Activated naive CD8-positive, alpha-beta T cell treated with anti-CD3 and anti-CD28 coated beads, Interleukin-2, amount 10 ng/mL, durations not matched to agents 7 days and 5 days (primary cell): Measurements from ENCODE around the gene RNU5B-1. TPM values are rescaled to one million over a fixed set of nuclear protein-coding genes. Genes with fewer than 3 reads are reported as not detected.
"Not testable (repeated sequence)": the region's sequence is repeated elsewhere in the genome, so short reads cannot be mapped to it uniquely, and the experiment has no call there.

Experiments used
- ATAC-seq: fragments of 150-1000 bp; cut with Tn5 transposase; one replicate; pipeline ENCODE4 v1.10.0; 2021; ENCODE audit warnings: low read depth, moderate library complexity
- POLR2A ChIA-PET: fragments of 350-600 bp; sonication (Branson Sonifier 250); formaldehyde crosslinking; loops from one replicate; lab custom pipeline; 2021; ENCODE audit warnings: antibody characterized with exemption; lab: Charles Lee
- DNase-seq: peaks from one replicate; pipeline ENCODE4 v3.0.0; 2021
- H3K27ac Mint-ChIP-seq: one replicate; pipeline ENCODE4 v1.8.0; 2022; ENCODE audit warnings: mild to moderate bottlenecking, mixed read lengths
- H3K27me3 Mint-ChIP-seq: one replicate; pipeline ENCODE4 v1.8.0; 2022; ENCODE audit warnings: mild to moderate bottlenecking, moderate library complexity, mixed read lengths
- H3K36me3 Mint-ChIP-seq: one replicate; pipeline ENCODE4 v1.8.0; 2021; ENCODE audit warnings: mild to moderate bottlenecking, mixed read lengths
- H3K4me1 Mint-ChIP-seq: one replicate; pipeline ENCODE4 v1.8.0; 2021; ENCODE audit warnings: mixed read lengths
- H3K4me3 Mint-ChIP-seq: one replicate; pipeline ENCODE4 v1.8.0; 2022; ENCODE audit warnings: mild to moderate bottlenecking, moderate library complexity, mixed read lengths
- H3K9me3 Mint-ChIP-seq: one replicate; pipeline ENCODE4 v1.8.0; 2021; ENCODE audit warnings: mixed read lengths
- total RNA-seq, 2 experiments: library from RNA; stranded (reverse); gene quantifications; one replicate each; pipeline ENCODE4 v1.2.3, GENCODE V29; 2021

Gene RNU5B-1
- 10 to 100 TPM; 27.2 to 27.3 TPM for total RNA-seq

DNA sequence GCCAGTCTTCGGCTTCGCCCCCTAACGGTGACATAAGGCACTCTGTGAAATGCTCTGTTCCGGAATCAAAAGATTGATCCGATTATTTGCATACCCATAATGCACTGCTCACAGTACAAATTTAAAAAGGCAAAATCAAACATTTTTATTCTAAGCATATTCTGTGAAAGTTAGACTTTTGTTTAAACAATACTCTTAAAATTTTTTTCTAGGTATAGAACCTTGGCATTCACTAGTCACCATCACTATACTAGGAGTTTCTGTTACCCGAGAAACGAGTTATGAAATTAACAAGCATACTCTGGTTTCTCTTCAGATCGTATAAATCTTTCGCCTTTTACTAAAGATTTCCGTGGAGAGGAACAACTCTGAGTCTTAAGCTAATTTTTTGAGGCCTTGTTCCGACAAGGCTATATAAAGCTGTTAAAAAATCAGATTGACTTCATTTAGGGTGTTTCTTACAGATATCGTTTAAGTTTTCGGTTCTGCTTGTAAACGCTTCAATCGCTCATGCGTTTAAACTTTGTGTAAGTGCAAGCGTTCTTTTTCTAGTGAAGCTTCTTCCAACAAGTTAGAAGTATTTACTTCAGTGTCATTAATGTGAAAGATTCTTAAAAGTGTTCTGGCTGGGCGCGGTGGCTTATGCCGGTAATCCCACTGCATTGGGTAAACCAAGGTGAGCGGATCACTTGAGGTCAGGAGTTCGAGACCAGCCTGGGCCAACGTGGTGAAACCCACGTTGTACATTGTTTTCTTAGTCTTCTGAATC is at the start of gene RNU5B-1:
Gene RNU5B-1 (plus strand): TSS at position 297 of the 769 bp plus-strand sequence.
- peak; percentile 76 for DNase-seq
- peak within 1 kb of the TSS; percentile 94 for H3K27ac Mint-ChIP-seq
- H3K27me3 Mint-ChIP-seq = peaks cover 1% of the 10 kb centered on the region
- no peaks in the 10 kb centered on the region for H3K9me3 Mint-ChIP-seq
- no peaks in the 10 kb centered on the region for H3K36me3 Mint-ChIP-seq
- H3K4me1 Mint-ChIP-seq = peaks cover 20% of the 10 kb centered on the region
- peak within 1 kb of the TSS; percentile 90 for H3K4me3 Mint-ChIP-seq
- peak; percentile 75 for ATAC-seq
- POLR2A ChIA-PET = interaction anchor here (0.6 to 3.3 kb wide), 53 partner anchors 8 to 1549 kb away, joined by 3 to 112 read pairs (median 4); partner anchors contain the start of genes ANKDD1A, CLPX, DIS3L and DPP8

DNA sequence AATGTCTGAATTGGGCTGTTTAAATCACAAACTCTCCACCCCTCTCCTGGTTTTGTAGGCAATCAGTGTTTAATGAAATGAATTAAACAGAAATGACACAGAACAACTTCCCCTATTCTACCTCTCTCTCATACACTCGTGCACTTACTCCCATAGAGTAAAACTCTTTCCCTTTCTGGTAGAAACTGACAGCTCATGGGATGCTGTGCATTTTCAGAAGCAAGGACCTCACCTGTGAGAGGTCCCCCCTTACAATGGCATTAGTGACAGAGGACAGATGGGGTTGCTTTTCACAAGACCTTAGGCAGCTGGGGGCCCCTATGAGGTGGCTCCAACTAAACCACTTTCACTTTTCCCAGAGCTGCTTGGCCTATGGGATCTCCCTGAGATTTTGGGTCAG is 49.7 kb upstream of the RNU5B-1 start:
- POLR2A ChIA-PET = interaction anchor here (0.7 kb wide), 1 partner anchor 69 kb away, joined by 6 read pairs; no protein-coding TSS in a partner anchor
- no peak overlapping the region for H3K27ac Mint-ChIP-seq
- H3K27me3 Mint-ChIP-seq = no peaks in the 10 kb centered on the region
- H3K4me3 Mint-ChIP-seq = no peak overlapping the region
- ATAC-seq (no peak), DNase-seq (no peak)
- no peaks in the 10 kb centered on the region for H3K9me3 Mint-ChIP-seq
- H3K4me1 Mint-ChIP-seq = peaks cover 2% of the 10 kb centered on the region
- peaks cover 8% of the 10 kb centered on the region for H3K36me3 Mint-ChIP-seq

DNA sequence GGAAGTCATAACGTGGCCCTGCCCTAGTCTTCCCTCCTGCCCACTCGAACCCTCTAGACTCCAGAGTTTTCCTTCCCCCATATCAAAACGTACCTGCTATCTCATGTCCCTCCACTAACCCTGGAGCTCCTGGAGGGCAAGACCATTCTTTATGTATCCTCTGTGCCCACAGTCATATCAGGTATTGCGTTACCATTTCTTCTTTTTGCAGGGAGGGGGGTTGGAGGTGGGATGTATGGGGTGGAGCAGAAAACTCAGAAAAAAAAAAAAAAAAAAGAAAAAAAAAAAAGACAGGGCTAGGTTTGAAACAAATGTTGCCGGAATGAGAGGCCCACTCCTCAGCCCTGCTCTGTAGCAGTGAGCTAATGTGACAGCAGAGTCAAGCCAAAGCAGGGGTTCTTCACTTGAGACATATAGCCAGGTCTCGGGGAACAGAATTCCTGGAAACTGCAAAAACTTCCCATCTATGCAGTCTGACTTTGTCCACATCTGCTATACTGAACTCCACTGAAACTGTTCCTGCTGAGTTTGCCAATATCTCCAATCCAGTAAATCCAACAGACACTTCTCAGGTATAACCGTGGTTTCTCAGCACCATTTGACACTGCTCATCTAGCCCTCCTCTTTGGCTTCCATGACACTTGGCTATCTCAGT is 48.9 kb upstream of the RNU5B-1 start:
- H3K27me3 Mint-ChIP-seq = no peaks in the 10 kb centered on the region
- peaks cover 2% of the 10 kb centered on the region for H3K4me1 Mint-ChIP-seq
- POLR2A ChIA-PET = interaction anchor here (0.7 kb wide), 2 partner anchors 70 to 291 kb away, joined by 4 to 6 read pairs; no protein-coding TSS in a partner anchor
- H3K27ac Mint-ChIP-seq = no peak overlapping the region
- no peak overlapping the region for H3K4me3 Mint-ChIP-seq
- ATAC-seq (no peak), DNase-seq (no peak)
- peaks cover 8% of the 10 kb centered on the region for H3K36me3 Mint-ChIP-seq
- no peaks in the 10 kb centered on the region for H3K9me3 Mint-ChIP-seq

DNA sequence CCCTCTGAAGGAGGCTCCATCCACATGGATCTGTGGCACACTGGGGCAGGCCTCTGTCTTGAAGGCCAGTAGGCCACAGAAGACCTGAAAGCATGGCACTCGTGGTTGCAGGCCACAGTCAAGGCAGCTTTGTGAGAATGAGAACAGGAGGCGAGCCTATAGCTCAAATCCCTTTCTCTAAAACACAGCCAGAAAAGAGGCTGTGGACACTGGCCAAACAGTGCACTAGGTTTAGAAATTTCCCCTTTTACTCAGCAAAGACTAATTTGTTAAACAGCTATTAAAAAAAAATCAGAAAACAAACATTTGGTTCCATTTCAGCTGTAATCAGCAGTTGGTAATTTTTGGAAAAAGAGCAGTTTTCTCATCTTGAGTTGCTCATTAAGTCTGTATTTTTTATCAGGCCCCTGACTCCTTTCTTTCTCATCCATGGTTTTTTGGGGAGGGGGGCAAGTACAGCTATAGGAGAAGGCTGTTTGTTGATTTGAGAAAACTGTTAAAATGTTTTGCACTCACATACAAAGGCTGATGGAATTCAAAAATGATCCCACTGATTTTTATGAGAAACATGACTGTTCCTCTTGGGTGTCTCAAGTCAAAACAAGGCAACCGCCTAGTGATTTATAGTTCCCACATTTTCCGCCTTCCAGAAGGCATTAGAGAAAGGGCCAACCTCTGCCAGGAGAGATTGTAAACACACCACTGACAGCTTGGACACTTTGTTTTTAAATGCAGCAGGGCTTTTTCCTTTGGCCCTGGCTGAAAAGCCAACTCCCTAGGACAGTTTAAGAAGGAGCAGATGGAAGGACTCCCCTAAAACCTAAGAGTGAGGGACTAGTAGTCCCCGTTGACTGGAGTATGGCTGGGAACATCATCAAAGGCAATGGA is 45.9 kb upstream of the RNU5B-1 start:
- Mint-ChIP-seq H3K27ac (no peak overlapping the region), H3K36me3 (peaks cover 11% of the 10 kb centered on the region), H3K9me3 (no peaks in the 10 kb centered on the region), H3K27me3 (no peaks in the 10 kb centered on the region), H3K4me3 (no peak overlapping the region), H3K4me1 (peaks cover 2% of the 10 kb centered on the region)
- no peak for DNase-seq
- POLR2A ChIA-PET = no interaction called here
- no peak for ATAC-seq

DNA sequence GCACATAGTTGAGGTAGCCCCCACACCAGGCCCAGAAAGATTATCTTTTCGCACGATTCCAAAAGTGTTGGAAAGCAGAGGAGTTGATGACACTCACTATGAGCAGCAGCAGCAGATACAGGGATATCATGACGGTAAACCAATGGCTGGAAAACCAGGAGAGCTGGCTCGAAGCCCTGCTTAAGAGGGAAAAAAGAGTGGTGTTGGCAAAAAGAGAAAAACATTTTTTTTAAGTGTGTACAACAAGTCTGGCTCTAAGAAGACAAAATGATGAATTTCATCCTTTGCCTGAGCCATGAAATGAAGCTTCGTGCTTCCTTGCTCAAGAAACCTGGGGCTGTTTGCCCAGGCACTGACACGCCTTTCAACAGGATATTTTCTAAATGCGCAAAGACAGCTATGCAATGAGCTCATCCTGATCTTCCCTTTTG is 45.1 kb upstream of the RNU5B-1 start:
- H3K4me3 Mint-ChIP-seq = no peak overlapping the region
- peaks cover 2% of the 10 kb centered on the region for H3K4me1 Mint-ChIP-seq
- ATAC-seq (no peak), DNase-seq (no peak)
- no peaks in the 10 kb centered on the region for H3K9me3 Mint-ChIP-seq
- POLR2A ChIA-PET = no interaction called here
- H3K36me3 Mint-ChIP-seq = peaks cover 11% of the 10 kb centered on the region
- no peak overlapping the region for H3K27ac Mint-ChIP-seq
- H3K27me3 Mint-ChIP-seq = no peaks in the 10 kb centered on the region

DNA sequence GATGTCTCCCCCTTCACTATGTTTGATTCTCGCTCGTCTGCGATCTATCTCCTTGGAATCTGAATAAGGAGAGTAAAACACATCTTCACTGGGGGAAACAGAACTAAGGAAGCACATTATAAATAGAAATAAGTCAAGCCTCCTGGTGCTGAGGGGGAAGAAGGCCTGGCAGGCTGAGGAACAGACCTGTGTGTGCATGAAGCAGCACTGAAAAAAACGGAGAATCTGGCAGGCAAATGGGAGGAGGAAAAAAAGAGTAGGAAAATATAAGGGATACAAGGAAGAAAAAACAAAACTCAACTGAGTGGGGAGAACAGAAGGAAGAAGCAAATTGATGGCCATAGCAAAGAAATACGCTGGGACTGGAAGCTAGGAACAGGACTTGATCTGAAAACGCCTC is 43.5 kb upstream of the RNU5B-1 start:
- Mint-ChIP-seq H3K4me3 (no peak overlapping the region), H3K9me3 (no peaks in the 10 kb centered on the region), H3K36me3 (peaks cover 9% of the 10 kb centered on the region), H3K4me1 (no peaks in the 10 kb centered on the region), H3K27me3 (no peaks in the 10 kb centered on the region), H3K27ac (no peak overlapping the region)
- POLR2A ChIA-PET = no interaction called here
- ATAC-seq = no peak
- DNase-seq = no peak

DNA sequence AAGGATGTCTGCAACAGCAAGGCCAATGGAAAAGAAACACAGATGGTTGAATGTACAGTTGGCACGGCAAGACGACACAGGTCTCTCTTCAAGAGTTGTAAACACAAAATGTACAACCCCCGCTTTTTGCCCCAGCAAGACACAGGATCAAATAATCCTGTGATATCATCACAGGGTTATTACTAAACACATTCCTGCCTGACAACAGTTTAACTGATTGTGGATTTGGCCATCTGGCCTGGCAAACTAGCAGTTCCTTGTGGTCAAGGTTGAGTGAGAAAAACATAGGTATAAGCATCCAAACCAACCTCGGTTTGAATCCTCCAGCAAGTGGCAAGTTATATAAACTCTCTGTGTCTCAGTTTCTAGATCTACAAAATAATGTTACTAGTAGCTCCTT is 41.2 kb upstream of the RNU5B-1 start:
- DNase-seq = no peak
- Mint-ChIP-seq H3K27me3 (no peaks in the 10 kb centered on the region), H3K27ac (no peak overlapping the region), H3K9me3 (no peaks in the 10 kb centered on the region), H3K36me3 (peaks cover 9% of the 10 kb centered on the region), H3K4me3 (no peak overlapping the region), H3K4me1 (peaks cover 2% of the 10 kb centered on the region)
- POLR2A ChIA-PET = no interaction called here
- ATAC-seq = no peak

DNA sequence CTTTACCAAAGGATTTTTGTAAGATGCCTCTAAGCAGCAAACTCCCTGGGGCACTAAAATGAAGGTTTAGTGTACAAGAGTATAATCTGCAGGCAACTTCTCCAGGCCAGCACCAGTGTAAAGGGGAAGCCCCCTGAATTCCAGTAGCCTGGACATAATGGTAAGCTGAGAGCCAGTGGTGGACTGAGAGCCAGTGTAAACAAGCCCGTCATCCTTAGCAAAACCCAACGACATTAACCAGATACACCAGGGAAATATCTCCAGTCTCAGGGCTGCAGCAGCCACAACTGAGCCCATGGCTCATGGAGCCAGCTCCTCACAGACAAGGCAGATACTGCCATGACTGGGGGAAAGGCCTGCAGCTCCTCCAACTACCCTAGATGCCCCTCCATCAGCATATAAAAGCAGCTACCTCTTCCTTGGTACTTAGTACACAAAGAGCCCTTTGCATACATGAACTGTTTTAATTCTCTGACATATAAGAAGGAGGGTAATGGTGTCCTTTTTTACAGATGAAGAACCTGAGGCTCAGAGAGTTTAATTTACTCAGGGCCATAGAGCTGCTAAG is 39.5 kb upstream of the RNU5B-1 start:
- POLR2A ChIA-PET = no interaction called here
- no peak for ATAC-seq
- Mint-ChIP-seq H3K27me3 (no peaks in the 10 kb centered on the region), H3K4me3 (no peak overlapping the region), H3K36me3 (peaks cover 5% of the 10 kb centered on the region), H3K4me1 (peaks cover 2% of the 10 kb centered on the region), H3K27ac (no peak overlapping the region), H3K9me3 (no peaks in the 10 kb centered on the region)
- no peak for DNase-seq

DNA sequence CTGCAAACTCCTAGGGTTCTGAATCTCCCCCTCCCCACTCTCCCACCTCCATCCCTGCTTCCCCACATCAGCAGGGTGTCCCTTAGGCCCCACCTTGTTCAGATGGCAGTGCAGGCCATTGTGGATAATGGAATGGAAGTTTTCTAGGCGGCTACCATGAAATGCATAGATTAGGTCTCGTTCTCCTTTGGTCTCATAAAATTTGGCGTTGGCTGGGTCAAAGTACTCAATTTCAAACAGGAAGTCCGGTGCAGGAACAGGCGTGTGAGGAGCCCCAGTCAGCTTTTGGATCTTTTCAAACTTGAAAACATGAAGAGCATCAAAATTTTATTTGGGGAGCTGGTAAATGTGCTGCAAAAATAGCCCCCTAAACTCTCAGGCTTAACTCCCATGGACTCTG is 38.0 kb upstream of the RNU5B-1 start:
- Mint-ChIP-seq H3K4me3 (no peak overlapping the region), H3K36me3 (peaks cover 7% of the 10 kb centered on the region), H3K4me1 (peaks cover 2% of the 10 kb centered on the region), H3K27me3 (no peaks in the 10 kb centered on the region), H3K27ac (no peak overlapping the region), H3K9me3 (no peaks in the 10 kb centered on the region)
- POLR2A ChIA-PET = no interaction called here
- ATAC-seq = no peak
- no peak for DNase-seq

DNA sequence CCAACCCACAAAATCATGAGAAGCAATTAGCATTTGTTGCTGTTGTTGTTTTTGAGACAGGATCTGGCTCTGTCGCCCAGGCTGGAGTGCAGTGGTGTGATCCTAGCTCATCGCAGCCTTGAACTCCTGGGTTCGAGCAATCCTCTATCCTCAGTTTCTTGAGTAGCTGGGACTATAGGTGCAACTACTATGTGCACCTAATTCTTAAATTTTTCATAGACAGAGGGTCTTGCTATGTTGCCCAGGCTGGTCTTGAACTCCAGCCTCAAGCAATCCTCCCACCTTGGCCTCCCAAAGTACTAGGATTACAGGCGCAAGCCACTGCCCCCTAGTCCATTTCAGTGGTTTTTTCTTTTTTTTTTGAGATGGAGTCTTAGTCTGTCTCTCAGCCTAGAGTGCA is 36.1 kb upstream of the RNU5B-1 start:
- ATAC-seq (no peak), DNase-seq (no peak)
- Mint-ChIP-seq H3K9me3 (no peaks in the 10 kb centered on the region), H3K27me3 (no peaks in the 10 kb centered on the region), H3K4me1 (peaks cover 2% of the 10 kb centered on the region), H3K4me3 (no peak overlapping the region), H3K27ac (no peak overlapping the region), H3K36me3 (peaks cover 5% of the 10 kb centered on the region)
- POLR2A ChIA-PET = no interaction called here

DNA sequence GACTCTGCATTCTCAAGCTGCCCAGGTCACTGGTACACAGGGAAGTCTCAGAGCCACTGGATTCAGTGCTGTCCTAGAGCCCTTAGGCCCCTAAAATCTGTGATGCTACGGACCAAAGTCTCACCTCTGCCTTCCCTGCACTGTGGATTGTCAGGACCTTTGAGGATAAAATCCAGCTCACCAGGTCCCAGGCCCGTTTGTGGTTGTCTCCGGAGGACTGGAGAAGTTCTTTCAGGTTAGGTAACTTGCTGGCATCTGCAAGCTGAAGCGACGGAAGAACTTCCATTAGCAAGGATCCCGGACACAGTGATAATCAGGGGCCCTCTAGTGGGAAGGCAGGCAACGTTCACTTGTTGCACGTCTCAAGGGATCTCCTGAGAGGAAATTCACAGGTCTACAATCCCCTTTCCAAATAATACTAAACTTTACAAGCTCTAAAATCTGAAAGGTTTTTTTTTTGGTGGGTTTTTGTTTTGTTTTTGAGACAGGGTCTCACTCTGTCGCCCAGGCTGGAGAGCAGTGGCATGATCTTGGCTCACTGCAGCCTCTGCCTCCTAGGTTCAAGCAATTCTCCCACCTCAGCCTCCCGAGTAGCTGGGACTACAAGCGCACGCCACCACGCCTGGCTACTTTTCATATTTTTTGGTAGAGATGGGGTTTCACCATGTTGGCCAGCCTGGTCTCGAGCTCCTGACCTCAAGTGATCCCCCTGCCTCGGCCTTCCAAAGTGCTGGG is 33.5 kb upstream of the RNU5B-1 start:
- H3K9me3 Mint-ChIP-seq, H3K4me3 Mint-ChIP-seq, DNase-seq, H3K27ac Mint-ChIP-seq, H3K27me3 Mint-ChIP-seq, H3K36me3 Mint-ChIP-seq: not testable (repeated sequence)
- ATAC-seq = peak; percentile 24
- POLR2A ChIA-PET = interaction anchor here (0.5 to 1.4 kb wide), 2 partner anchors 16 to 25 kb away, joined by 5 to 6 read pairs; partner anchors contain the start of gene PARP16
- peaks cover 13% of the 10 kb centered on the region for H3K4me1 Mint-ChIP-seq

DNA sequence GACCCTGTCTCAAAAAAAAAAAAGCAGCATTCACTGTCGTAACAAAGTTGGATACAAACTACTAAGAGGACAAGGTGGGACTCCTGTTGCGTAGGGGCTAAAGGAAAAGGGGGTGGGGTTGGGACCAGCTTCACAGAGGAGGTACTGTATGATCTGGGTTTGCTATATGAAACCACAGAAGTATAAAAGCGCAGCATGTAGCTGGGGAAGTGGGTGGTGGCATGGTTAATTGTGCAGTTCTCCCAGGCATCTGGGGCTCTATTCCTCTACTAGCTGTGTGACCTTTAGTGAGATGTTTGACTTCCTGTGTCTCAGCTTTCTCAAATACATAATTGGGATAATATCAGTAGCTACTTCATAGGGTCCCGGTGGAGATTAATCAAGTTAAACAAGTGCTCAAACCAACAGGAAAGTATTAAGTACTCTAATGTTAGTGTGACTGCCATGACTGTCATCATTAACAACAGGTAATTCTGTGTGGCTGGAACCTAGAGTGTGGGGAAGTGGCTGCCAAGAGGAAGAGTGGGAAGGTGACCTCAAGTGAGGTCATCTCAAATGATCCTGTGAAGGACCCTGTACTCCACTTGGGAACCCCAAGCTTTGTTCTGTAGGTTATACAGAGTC is 29.3 kb upstream of the RNU5B-1 start:
- DNase-seq = no peak

More for the DNA sequence above, 29.3 kb upstream of the RNU5B-1 start:
- no peaks in the 10 kb centered on the region for H3K27me3 Mint-ChIP-seq
- H3K9me3 Mint-ChIP-seq = no peaks in the 10 kb centered on the region
- peaks cover 25% of the 10 kb centered on the region for H3K4me1 Mint-ChIP-seq
- POLR2A ChIA-PET = interaction anchor here (0.9 to 5.4 kb wide), 2 partner anchors 11 to 29 kb away, joined by 5 to 39 read pairs; partner anchors contain the start of genes PARP16 and RNU5B-1
- H3K36me3 Mint-ChIP-seq = peaks cover 10% of the 10 kb centered on the region
- peak overlapping the region; percentile 8 for H3K4me3 Mint-ChIP-seq
- peak; percentile 81 for ATAC-seq
- peak overlapping the region; percentile 69 for H3K27ac Mint-ChIP-seq
